ENCODE results near the gene MMP2.

MMP2 gene

DNA sequence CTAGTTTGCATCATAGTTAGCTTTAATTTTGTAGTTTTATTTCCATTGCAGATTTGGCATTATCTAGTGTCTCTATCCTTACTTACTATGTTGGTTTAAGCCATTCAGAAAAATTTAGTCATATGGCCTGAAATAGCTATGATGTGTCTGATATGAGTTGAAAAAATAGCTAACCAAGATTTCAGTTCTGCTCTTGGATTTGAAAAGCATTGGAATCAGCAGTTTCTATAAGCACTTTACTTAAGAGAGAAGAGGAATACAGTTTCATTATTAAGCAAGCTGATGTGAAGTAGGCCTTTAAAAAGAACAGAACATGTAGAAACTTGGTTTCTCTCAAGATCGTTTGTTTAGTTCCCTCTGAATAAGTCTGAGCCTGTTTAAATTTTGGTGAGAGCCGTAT lies 55.8 kb downstream of the MMP2 start:
- no peak overlapping the region for H3K4me3 ChIP-seq (ENCODE audit: low read depth, low read length)
- TF ChIP-seq, protein P1, sequence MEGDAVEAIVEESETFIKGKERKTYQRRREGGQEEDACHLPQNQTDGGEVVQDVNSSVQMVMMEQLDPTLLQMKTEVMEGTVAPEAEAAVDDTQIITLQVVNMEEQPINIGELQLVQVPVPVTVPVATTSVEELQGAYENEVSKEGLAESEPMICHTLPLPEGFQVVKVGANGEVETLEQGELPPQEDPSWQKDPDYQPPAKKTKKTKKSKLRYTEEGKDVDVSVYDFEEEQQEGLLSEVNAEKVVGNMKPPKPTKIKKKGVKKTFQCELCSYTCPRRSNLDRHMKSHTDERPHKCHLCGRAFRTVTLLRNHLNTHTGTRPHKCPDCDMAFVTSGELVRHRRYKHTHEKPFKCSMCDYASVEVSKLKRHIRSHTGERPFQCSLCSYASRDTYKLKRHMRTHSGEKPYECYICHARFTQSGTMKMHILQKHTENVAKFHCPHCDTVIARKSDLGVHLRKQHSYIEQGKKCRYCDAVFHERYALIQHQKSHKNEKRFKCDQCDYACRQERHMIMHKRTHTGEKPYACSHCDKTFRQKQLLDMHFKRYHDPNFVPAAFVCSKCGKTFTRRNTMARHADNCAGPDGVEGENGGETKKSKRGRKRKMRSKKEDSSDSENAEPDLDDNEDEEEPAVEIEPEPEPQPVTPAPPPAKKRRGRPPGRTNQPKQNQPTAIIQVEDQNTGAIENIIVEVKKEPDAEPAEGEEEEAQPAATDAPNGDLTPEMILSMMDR (IDR thresholded peaks at IDR 0.05; ENCODE audit: low read depth, low read length): no peak

DNA sequence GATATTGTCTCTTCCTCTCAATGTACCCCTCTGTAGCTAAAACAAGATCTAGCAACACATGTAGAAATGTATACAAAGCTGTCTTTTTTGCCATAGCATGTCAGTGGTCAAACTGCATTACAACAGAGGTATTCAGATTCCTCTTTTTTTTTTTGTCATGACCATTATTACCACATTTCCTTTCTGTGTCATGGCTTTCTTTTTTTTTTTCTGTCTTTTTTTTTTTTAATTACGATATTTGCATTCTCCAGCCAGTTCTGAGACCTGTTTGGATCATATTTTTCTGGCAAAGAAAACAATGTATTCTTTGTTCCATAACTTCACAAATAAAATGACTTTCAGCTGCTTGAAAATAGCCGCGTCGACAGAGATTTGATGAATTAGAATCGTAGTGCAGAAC lies 60.1 kb downstream of the MMP2 start:
- TF ChIP-seq, protein P1 (IDR thresholded peaks at IDR 0.05; ENCODE audit: low read depth, low read length): no peak
- no peak overlapping the region for H3K4me3 ChIP-seq (ENCODE audit: low read depth, low read length)

DNA sequence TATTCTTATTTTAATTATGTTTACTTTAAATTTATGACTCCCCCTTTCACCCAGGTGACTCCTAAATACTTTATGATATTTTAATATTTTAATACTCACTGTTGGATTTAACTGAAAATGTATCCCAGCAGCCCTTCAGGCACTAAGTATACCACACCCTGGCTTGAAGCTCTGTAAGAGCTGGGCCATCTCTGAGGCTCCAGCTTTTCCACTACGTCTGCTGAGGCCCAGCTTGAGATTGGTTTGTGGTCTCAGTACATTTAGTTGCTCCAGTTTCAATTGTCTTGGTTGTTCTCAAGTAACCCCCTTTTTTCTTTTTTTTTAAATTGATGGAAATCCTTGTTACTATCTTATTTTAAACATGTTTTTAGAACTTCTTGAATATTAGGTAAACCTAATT lies 60.5 kb downstream of the MMP2 start:
- no peak overlapping the region for H3K4me3 ChIP-seq (ENCODE audit: low read depth, low read length)
- TF ChIP-seq, protein P1 (IDR thresholded peaks at IDR 0.05; ENCODE audit: low read depth, low read length): no peak

DNA sequence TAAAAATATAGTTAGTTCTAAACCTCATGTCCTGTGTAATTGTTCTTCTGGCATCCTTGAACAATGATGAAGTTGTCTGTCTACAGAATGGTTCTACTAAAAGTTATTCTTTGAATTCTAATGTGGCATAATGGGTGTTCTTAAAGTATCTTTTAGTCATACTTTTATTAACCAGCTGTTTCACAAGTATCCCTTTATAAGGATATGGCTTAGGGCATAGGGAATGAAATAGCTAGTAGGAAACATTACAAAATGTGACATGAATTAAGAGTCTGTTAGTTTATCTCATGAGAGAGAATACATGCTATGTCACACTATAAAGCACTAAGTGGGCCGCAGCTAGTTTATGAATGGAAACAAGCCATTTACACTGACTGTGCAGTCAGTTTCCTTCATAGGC lies 61.2 kb downstream of the MMP2 start:
- TF ChIP-seq, protein P1 (IDR thresholded peaks at IDR 0.05; ENCODE audit: low read depth, low read length): no peak

DNA sequence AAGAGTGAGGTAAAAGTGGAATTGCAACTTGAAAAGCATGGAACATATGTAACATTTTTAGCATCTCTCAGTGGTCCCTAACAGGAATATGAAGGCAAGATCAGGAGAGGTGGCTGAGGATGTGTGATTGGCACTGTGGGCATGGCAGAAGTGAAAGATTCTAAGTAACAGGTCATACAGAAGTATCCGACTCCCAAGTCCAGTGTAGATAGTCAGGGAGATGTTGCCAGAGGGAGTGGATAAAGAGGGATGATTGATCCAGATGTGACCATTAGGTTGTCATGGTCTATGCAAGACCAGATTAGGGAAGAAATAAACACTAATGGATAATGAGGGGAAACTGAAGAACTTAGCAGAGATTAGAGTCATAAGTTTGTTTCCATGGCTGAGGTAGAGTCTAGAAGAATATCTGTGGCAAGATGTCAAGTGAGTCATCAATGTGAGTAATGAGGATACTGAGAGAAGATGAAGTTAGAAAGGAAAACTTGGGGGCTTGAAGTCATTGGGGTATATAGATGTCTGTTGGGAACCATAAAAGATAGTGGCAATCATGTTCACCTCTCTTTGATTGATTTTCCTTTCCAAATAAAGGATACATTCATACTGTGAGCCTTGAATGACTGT lies 63.6 kb downstream of the MMP2 start:
- TF ChIP-seq, protein P1 (IDR thresholded peaks at IDR 0.05; ENCODE audit: low read depth, low read length): no peak
- no peak overlapping the region for H3K4me3 ChIP-seq (ENCODE audit: low read depth, low read length)

More for the DNA sequence above, 61.2 kb downstream of the MMP2 start:
- no peak overlapping the region for H3K4me3 ChIP-seq (ENCODE audit: low read depth, low read length)

DNA sequence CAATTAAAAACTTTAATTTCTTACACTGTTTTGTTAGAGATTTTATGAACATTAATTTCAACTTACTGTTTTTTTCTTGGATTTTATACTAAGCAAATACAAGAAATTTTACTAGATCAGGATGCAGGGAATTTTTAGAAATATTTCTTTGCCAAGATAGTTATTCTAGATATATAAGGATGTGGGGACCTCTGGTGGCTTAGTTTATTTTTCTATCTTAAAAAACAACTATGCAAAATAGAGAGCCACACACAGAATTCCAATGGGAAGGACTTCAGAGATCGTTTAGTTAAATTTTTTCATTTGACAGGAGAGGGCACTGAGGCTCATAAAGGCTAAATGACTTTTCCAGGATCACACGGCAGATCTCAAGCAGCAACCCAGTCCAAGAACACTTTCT lies 64.5 kb downstream of the MMP2 start:
- TF ChIP-seq, protein P1 (IDR thresholded peaks at IDR 0.05; ENCODE audit: low read depth, low read length): no peak
- no peak overlapping the region for H3K4me3 ChIP-seq (ENCODE audit: low read depth, low read length)

DNA sequence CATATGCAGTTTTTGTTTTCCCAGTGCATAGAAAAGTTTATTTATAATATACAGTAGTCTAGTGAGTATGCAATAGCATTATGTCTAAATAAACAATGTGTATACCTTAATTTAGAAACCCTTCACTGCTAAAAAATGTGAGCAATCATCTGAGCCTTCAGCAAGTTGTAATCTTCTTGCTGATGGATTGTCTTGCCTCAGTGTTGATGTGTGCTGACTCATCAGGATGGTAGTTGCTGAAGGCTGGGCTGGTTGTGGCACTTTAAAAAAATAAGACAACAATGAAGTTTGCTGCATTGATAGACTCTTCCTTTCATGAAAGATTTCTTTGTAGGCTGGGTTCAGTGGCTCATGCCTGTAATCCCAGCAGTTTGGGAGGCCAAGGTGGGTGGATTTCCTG lies 73.6 kb downstream of the MMP2 start:
- TF ChIP-seq, protein P1 (IDR thresholded peaks at IDR 0.05; ENCODE audit: low read depth, low read length): no peak
- no peak overlapping the region for H3K4me3 ChIP-seq (ENCODE audit: low read depth, low read length)

Measured in WI38 (cell line).